GM21526 (cell line): ENCODE measurements around the gene TFAP2B.
A peak's percentile ranks its signal among the peaks of the same experiment; 100 is the strongest.

Experiments used
- ATAC-seq: cut with Tn5 transposase; IDR thresholded peaks from one replicate; pipeline ENCODE4 v1.9.1; 2021; ENCODE audit warnings: moderate library complexity; ENCODE audit not compliant: unreplicated experiment, low FRiP score

Gene TFAP2B

DNA sequence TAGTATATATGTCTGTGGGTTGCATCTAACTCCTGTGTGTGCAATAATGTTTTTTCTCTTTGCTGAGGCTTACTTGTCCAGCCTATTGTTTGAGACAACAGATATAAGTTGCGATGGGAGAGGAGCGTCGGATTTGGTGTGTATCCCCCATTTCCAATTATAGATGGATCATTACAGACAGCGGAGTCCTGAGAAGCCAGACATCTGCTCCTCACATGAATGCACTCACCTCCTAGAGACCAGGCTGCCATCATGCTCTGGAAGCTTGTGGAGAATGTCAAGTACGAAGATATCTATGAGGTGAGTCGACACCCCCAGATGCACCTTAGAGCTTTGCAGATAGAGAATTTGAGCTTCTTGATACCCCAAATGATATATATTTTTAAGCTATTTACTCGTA lies at the start of gene TFAP2B:
TSS of gene TFAP2B (plus strand) at position 199 of the 400 bp plus-strand sequence. CDS start at position 220, 21 bp downstream.
- no peak for ATAC-seq

DNA sequence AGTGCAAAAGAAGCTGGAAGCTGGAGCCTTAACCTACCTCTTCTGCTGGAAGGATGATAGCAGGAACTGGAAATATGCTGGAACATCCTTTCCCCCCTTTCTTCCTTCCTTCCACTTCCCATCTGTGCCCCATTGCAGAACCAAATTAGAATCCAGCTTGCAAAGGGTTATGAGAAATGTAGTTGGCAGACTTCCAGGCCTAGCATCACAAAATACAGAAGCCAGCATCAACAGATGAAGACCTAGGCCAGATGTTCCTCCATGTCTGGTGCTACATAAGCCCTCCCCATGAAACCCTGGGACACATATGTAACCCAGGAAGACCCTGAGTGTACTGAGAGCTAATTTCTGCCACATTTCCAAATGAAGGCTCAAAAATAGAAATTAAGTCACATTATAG lies 40.0 kb upstream of the TFAP2B start:
- ATAC-seq, result no peak

DNA sequence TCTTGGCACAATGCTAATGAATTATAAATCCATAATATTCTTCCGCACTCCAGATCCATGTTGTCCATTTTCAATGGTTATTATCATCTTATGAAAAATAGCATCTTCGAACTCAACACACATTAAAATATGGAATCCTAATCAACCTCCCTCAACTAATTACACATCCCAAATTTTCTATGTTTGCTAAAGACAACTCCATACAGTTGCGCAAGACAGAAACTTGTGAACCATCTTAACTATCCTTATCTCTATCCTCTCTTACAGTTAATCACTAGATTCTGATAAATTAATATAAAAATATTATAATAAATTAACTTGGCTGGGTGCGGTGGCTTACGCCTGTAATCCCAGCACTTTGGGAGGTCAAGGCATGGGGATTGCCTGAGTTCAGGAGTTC lies 38.3 kb upstream of the TFAP2B start:
- no peak for ATAC-seq

DNA sequence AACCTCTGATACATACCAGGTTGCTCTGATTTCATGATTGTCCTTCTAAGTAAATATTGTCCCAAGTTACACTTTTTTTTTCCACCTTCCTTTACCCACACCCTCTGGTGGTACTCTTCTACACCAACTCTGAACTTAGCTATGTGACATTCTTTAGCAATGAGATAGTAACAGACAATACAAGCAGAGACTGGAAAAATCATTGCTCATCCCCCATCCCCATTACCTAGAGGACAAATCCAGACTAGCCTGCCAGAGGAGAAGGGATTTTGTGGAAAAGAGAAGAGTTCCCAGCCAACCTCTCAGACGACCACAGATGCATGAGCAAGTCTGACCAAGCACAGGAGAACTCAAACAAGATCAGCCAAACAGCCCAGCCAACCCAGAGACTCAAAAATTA lies 32.8 kb upstream of the TFAP2B start:
- ATAC-seq, result no peak

DNA sequence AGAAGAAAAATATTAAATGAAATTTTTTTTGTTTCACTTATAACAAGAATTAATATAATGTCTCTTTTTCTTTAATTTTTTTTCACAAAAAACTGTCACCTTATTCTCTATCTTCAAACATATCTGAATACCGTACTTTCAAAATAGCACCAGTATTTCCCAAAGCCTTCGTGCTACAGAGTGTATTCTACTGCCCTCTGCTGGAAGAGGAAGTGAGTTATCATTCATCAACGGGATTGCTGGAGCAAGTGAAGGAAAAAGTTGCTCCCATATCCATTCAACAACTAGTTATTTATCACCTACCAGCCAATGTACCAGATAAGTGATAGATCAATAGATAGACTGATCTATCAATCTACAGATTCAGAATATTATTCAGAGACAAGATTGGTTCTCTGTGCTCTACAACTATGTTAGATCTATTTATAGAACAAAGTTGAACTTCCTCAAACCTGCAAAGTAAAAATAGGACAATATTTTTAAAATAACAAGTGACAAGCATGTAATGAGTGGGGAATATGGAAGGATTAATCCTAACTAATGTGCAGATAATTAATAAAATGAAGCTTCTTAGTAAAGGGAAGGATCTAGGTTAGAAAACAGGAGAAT lies 26.7 kb upstream of the TFAP2B start:
- peak; percentile 68 for ATAC-seq

DNA sequence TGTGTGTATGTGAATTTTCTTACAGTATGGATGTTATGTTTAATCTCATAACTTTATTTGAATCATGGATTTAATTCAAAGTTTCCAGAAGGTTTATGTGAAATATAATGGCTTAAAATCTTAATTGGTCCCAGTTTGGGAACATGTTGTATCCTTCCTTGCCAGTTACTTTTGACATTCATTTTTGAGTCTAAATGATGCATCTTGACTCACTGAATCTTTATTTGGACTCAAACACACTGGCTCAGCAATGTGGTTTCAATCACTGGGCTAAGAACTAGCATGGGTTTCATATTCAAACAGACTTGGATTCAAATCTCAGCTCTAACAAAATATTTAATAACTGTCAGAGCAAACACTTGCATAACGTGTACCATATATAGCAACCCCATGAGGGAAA lies 25.9 kb upstream of the TFAP2B start:
- ATAC-seq, result no peak

DNA sequence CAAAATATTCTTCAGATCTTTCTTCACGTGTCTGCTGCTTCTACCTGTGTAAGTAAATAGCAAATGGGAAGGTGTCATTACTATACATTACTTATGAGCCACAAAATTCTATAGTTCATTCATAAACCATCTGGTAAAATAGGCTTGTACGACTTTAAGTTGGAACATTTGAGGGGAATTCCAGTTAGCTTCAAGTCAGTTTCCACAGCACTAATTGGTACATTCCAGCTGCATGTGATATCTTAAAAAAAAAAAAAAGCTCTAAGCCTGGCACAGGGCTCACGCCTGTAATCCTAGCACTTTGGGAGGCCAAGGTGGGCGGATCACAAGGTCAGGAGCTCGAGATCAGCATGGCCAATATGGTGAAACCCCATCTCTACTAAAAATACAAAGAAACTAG lies 23.1 kb upstream of the TFAP2B start:
- no peak for ATAC-seq

DNA sequence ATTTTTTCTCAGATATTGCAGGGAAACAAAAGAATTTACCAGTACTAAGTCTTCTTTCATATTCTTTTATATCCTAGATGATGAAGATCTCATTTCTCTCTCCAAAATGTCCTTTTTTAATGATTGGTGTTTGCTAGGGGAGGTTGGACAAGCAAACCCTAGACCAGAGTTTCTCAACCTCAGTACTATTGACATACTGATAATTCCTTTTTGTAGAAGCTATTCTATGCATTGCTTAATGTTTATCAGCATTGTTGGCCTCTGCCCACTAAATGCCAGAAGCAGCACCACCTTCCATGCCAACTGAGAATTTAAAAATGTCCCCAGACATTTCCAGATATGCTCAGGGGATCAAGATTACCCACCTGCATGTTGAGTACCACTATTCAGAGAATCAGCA lies 14.4 kb upstream of the TFAP2B start:
- no peak for ATAC-seq

DNA sequence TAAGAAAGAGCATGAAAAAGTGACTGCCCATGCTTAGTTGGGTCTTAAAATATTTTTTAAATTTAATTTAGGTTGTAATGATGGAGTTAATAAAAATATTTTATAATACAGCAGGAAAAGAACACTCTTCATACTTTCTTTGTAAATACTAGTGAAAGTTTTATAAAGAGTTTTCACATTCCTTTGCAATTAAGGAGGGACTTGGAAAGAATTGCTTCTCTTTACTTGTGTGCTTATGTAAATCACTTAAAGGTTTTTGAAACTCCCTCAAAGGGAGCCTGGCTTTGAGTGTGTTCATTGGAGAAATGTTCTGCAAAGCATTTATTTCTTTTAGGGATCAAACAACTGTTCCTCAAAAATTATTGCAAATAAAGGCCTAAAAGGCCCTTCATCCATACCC lies 11.6 kb upstream of the TFAP2B start:
- ATAC-seq, result no peak

DNA sequence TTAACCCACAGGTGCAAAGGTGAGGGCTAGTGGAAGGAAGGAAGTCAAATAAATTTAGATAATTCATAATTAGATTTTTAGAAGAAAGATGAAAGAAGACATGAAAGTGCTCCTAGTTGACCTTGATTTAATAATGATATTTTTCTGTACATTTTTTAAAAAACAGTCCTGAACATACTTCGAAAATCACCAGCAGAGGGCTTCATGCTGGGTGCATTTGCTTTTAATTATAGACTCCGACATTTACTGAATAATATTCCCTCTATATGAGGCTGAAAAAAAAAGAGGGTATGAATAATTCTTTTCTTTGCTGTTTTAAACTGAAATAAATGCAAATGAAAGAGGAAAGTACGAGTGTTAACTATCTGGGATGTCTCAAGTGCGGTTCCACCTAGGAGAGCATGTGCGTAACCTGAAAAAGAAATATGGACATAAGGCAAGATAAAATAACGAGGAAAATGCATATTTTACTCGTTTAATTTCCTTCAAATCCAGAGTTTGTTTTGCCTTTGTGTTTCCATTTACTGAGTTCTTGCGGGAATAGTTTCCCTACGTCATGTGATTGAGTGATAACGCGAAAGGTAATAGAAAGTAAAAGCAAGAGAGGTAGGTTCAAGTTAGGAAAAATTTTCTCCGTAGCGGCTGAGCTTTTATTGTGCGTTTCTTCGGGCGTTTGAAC lies 3.1 kb upstream of the TFAP2B start:
- peak; percentile 45 for ATAC-seq

DNA sequence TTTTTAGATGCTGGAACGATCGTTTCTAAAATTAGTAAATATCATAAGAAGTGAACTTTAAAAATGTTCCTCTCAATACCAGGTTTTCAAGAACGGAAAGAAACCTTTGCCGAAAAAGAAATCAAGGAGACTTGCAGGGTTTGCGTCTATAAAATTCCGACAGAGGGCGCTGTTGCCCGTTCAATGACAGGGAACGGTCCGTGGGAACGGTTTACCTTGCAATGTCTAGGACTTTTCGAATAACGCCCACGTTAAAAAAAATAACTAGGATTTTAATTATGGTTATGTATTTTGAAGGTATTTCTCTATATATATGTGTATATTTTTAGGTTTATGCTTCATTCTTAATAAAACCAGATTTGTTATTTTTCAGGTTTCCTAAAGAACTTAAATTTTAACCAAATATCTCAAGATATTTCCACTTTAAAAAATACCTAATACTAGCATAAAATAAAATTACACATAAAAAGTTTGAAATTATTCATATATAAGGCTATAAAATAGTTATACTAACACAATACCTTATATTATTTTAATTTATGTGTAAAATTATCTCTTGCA lies 2.5 kb upstream of the TFAP2B start:
- peak; percentile 78 for ATAC-seq

DNA sequence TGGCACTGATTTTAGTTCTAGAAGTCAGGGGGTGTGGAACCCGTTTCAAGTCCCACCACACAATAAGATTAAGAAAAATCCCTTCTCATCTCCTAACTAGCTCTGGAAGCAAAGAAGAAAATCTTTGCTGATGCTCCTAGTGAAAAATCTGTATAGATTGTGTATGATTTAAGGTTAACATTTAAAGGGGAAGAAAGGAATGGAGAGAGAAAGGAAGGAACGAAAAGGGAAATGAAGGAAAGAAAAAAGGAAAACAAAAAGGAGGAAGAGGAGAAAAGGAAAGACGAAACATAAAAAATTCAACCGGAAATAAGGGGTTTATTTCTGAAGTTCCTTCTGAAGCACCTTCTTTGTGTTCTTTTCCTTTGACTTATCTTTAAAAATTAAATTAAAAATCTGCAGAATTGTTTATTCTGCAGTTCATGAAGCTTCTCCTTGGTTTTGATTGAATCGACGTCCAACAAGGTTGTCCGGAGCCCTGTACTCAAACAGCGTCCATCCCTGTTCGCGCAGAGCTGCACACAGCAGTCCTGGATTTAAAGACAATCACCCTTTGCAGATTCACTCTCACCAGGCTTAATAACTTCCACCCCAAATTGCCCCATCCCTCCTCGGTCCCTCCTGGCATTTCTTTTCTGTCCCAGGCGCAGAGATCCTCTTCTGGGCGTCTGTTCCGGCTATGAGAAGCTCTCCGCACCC lies 1.6 kb upstream of the TFAP2B start:
- ATAC-seq, result no peak

DNA sequence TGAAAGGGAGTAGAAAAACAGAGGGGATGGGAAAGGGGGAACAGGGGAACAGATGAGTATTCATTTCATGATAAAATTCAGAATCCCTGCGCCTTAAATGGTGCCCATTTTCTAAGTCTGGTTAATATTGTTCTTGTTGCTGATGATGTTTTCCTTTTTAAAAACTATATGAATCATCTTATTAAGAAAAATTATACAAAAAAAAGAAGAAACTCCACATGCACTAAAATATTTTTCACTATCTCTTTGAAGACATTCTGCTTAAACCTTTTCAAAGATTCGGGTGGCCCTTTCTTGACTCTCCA lies 1.1 kb upstream of the TFAP2B start:
- ATAC-seq, result no peak

DNA sequence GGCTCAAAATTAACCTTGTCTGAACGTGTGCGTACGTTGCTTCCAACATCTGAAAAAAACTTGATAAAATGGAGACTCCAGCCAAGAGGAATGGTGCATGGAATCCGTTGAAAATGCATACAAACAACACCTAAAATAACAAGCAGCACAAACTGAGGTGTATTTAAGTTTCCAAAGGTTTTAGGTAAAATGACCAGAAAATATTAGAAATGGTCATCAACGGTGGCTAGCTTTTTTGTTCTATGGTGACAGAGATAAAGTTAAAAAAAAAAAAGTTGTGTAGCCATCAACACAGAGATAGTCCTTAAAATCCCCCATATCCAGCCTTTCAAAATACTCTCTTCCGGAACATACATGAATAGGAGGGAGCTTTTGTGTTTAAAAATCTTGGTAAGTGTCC lies 651 bp upstream of the TFAP2B start:
- no peak for ATAC-seq

DNA sequence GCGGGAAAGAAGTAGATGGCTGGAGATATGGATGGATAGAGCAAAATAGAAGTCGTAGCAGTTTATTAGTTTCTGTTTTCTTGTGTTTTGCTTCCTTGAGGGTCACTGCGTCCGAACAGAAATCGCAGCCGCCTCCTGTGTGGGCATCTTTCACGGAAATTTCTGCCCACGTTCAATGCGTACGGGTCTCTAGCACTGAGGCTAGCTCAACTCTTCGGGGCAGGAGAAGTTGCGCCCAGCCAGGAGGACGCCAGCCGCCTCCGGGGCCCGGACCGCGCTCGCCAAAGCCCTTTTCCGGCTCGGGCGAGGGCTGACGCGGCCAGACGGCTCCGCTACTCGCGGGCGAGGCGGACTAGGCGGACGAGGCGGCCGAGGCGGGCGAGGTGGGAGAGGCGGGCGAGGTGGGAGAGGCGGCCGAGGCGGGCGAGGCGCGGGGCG lies 814 bp downstream of the TFAP2B start:
- ATAC-seq, result no peak

DNA sequence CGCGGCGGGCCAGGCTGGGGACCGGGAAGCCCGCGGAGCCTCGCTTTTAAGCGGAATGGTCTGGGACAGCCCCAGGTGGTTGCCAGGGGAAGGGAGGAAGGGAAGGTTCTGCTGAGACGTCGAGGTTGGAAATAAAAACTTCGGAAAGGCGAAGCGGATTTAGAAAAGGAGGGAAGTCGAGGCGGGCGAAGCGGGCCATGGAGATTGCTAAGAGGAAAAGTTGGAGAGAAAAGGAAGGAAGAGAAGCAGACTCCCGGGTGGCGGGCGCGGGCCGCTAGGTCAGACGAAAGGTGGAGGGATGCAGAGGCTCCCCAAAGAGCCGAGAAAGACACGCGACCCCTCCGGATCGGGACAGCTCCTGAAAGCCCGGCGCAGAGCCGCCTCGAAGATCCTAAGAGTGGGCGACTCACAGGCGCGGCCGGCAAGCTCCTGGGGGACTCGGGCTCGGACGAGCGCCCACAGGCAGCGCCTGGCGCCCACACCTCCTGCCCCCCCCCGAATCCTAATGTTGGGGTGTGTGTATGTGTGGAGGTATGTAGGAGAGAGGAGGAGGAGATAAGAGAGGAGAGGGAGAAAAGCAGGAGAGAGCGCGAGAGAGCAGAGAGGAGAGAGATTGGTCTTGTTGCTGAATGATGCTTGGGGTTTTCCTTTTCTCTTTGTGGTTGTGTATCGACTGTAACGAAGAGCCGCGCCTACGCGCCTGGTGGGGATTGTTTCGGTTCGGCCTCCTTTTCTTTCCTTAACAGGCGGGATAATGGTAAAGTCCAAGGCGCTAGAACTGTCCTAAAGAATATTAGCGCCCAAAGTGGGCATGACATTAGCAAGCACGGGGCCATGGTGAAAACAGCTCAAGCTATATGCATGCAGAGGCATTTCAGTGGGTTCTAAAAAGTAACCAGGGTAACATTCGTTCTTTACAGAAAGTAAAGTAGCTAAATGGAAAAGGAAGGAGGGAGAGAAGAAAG lies 1.5 kb downstream of the TFAP2B start:
- ATAC-seq, result no peak

DNA sequence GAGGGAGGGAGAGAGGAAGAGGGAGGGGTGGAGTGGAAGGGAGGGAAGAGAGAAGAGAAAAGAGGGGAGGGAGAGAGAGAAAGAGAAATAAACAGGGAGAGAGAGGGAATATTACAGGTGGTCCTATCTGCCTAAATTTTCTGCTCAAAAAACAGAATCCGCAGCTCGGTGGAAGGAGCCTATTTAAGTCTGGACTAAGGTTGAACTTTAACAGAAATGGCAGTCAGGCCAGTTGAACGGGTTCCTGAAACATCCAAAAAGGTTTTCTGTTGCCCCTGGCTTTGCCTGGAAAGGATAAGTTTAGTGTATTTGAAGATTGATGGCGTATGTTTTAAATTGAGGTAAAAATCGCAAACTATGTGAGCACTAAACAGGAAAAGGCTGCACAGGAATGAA lies 2.2 kb downstream of the TFAP2B start:
- no peak for ATAC-seq

DNA sequence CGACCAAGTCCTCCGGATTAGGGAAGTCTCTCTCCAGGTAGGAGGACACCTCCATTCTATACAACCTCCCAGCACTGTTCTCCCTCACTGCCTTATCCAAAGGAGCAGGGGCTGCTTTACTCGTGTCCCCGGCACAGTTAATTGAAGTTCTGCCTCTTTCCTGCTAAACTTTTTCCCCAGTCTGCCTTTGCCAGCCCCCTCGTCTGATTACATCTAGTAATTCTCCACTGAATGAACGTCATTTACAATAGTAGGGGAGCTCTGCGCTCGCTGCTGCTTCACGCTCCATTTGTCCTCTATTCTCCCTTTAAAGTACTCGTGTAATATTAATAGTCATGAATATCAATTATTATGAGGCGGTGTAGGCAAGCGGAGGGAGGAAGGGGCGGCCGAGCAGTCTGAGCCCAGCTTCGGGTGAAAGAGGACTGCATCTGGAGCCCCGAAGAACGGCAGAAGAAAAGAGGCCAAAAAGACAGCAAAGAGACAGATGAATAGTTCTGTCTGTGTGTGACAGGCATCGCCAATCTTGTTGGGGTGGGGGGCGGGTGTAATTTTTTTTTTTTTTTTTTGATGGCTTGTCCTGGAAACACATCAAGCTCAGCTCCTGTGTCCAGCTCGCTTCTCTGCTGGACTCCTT lies 2.9 kb downstream of the TFAP2B start:
- no peak for ATAC-seq

DNA sequence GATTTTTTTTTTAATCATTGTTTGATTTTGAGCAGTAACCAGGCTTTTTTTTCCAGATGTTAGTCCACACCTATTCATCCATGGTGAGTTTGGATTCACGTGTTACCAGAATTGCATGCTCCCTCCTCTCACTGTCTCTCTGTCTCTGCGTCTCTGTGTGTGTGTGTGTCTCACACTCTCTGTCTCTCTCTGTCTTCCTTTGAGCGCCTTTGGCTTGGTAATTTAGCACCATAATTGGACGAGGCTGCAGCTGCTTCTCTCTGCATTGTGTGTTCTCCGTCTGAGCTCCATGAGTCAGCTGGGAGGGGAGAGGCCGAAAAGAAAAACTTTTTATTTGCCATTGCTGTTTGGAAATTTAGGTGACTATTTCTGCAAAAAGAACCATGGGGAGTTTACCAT lies 3.4 kb downstream of the TFAP2B start:
- no peak for ATAC-seq
